GM18520 (cell line): ENCODE measurements around the gene G3BP1.
A peak's percentile ranks its signal among the peaks of the same experiment; 100 is the strongest.
"Not testable (repeated sequence)": the region's sequence is repeated elsewhere in the genome, so short reads cannot be mapped to it uniquely, and the experiment has no call there.

Experiments
- ATAC-seq: cut with Tn5 transposase; IDR thresholded peaks from one replicate; pipeline ENCODE4 v1.9.1; 2021; ENCODE audit not compliant: unreplicated experiment

The G3BP1 gene

DNA sequence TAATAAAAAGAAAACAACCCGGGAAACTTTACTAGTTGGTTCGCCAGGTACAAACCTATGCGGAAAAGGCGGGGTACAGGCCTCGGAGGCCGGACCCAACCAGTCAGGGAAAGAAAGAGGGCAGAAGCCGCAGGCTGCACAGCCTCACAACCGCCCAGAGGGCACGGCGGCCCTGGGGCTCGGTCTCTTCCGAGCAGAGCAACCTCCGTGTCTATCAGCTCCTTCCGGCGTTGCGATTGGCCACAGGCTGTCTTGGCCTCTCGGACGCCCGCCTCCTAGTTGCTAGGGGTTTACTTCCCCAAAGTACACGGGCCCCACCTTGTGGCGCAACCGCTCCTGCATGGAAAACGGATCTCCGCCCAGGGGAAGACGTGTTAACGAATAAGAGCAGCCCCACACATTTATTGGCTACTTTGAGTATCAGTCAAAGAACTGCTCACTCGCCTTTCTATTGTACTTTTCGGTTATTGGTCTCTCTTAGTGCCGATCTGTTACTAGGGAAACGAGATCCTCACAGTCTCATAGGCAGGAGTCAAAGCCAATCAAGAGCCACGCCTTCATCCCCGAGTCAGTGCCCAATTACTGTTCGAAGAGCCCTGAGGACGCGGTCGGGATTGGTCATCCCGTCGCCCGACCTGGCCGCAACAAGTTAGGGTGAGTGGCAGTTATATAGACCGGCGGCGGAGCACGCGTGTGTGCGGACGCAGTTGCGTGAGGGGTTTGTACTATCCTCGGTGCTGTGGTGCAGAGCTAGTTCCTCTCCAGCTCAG lies at the start of gene G3BP1:
Gene G3BP1, plus strand, starts transcription at position 696 of the 770 bp plus-strand sequence. CDS start 14,667 bp downstream, outside the sequence.
- ATAC-seq, result peak; percentile 78

DNA sequence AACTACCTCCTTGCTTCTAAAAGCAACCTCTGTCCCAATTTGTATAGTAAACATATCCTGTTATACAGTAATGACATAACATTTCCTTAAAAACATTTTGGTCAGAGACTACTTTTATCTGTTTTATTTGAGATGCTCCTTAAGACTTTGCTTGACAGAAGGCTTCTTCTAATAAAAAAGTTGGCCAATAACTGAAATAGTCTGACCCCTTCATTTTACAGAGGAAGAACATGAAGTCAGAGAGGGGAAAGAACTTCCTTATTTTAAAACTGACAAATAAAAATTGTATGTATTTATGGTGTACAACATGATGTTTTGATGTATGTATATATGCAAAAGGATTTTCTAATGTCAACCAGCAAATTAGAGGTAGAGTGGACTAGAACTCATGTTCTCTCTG lies 49.2 kb upstream of the G3BP1 start:
- no peak for ATAC-seq

DNA sequence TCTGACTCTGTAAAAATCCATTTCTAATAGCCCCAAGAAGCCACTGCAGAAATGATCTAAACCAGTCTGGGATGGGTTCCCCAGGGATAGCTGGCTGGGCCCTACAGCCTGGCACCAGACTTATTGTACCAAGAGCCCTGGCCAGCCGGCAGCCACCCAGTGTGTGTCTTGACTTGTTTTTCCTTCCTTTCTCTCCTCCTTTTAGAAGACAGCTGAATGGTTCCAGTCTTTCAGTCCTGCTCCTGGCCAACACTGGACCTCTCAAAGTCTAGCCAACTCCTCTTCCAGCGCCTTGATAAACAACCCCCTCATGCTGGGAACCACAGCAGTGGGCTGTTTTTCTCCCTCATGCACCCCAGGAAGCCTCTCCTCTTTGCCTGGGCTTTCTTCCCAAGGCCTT lies 47.4 kb upstream of the G3BP1 start:
- no peak for ATAC-seq

DNA sequence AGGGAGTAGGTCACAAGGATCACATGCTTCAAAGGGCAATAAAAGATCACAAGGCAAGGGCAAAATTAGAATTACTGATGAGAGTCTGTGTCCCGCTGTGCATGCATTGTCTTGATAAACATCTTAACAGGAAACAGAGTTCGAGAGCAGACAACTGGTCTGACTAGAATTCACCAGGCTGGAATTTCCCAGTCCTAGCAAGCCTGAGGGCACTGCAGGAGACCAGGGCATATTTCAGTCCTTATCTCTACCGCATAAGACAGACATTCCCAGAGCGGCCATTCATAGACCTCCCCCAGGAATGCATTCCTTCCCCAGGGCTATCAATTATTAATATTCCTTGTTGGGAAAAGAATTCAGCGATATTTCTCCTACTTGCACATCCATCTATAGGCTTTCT lies 42.2 kb upstream of the G3BP1 start:
- not testable (repeated sequence) for ATAC-seq

DNA sequence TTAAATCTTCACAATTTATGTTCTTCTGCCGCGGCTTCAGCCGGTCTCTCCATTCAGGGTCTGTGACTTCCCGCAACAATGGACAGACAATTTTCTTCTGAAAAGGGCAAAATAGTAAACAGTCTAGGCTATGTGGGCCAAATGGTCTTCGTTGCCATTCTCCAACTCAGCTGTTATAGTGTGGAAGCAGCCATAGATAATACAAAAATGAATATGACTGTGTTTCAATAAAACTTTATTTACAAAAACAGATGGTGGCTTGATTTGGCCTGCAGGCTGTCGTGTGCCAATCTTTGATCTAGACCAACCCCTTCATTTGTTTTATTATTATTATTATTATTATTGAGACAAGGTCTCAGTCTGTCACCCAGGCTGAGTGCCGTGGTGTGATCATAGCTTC lies 41.4 kb upstream of the G3BP1 start:
- no peak for ATAC-seq

DNA sequence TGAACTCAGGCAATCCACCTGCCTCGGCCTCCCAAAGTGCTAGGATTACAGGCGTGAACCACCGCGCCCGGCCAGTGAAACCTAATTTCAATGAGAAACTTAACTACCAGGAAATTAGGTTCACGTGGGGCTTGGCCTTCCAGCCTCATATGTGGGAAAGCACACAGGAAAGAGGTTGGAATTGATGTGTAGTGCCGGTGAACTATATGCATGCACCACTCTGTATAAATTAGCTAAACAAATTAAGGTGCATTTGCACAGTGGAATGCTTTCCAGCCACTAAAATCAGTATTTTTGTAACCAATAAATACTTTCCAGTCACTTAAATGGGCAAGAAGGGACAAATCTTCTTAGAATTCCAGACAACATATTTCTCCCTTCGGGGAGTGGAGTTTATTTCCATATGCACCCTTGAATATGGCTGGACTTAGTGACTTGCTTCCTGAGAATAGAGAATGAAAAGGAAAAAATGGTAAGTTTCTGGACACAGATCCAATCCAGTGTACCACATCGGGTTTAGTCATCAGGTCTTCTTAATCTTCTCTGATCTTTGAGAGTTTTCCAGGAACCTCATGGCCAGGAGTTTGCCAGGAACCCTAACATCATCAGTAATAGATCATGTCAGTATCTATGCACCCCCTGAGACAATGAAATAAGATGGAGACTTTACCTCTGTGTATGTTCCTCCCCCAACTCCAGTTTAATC lies 38.2 kb upstream of the G3BP1 start:
- no peak for ATAC-seq

DNA sequence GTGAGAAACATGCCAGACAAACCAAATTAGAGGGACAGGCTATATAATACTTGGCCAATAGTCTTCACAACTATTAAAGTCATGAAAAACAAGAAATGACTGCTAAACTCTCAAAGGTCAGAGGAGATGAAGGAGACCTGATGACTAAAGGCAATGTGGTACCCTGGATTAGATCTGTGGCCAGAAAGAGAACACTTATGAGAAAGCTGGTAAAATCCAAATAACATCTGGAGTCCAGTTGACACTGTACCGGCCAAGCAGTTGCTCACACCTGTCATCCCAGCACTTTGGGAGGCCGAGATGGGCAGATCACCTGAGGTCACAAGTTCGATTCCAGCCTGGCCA lies 37.7 kb upstream of the G3BP1 start:
- no peak for ATAC-seq

DNA sequence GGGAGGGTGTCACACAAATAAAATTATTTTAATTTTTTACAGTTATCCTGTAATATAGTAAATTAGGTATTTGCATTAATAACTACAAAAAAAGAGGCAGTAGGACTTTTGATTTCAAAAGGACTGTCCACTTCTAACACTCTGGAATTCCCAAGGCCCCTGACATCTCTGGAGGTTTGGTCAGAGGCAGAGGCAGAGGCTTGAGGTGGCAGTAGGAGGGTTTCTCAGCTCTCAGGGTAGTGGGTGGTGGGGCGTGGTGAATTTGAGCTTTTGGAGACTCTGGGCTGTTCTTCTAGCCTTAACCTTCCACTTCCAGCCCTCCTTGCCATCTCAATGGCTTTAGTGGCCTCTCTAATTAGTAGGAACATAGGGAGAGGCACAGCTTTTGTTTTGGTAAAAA lies 36.1 kb upstream of the G3BP1 start:
- no peak for ATAC-seq

DNA sequence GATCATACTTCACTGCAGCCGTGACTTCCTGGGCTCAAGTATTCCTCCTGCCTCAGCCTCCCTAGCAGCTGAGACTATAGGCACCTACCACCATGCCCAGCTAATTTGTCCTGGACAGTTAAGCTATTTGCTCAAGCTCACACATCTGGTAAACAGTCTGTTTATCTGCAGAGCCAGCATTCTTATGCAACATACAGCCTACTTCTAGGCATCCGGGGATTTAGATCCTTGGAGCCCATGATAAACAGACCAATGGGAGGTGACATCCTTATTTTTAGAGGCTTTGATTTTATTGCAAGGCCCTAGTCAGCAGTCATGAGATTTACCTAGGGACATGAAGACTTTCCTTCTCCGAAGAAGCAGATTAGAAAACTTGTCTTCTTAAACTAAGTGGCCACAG lies 34.3 kb upstream of the G3BP1 start:
- ATAC-seq, result no peak

DNA sequence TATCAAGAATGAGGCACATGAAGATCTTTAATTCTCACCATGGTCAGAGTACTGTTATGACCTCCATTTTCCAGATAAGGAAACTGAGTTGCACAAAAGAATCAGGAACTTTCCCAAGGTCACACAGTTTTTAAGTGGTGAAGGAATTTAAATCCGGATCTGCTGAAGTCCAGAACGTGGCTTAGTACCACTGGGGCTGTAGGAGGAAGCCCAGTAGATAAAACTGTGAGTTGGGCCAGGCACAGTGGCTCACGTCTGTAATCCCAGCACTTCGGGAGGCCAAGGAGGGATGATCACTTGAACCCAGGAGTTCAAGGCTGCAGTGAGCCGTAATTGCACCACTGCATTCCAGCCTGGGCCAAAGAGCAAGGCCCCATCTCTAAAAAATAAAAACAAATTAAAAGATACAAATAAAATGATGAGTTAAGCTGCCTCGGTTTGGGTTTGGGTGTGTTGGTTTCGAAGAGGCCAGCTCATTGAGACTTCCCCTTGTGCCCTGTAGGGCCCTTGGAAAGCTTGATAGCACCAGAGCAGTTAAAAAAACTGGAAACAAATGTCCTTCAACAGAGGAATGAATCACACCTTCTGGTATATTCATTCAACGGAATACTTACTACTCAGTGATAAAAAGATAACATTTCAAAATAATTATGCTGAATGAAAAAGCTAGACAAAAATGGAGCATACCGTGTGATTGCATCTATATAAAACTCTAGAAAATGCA lies 33.5 kb upstream of the G3BP1 start:
- ATAC-seq, result no peak

DNA sequence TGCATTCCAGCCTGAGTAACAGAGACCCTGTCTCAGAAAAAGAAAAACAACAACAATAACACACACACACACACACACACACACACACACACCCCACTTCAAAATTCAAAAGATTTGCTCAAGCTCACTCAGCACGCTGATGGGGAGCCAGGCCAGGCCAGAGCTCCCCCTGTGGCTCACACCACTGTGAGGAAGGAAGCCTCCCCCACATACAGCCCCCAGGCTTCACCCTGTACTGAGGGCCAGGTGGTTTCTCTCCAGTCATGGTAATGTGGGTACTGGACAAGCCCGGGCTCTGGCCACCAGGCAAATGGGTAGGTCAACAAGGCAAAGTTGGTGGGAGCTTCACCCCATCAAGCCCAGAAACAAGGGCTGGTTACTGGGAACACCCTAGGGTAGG lies 32.4 kb upstream of the G3BP1 start:
- no peak for ATAC-seq

DNA sequence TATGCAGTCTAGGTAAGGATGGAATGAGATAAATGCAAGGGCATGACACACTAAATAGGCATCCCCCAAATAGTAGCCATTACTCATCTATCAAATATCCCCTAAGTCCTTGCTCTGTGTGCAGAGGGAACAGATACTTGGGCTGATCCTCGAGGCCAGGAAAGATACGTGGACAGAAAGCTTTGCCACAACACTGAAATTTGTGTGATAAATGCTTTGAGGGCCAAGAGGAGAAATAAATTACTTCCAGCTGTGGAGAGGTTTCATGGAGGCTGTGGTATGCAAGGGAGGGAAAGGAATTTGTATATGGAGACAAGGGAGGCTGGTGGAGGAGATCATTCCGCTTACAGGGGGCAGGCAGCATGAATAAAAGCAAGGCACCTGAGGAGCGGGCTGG lies 31.8 kb upstream of the G3BP1 start:
- ATAC-seq, result no peak

DNA sequence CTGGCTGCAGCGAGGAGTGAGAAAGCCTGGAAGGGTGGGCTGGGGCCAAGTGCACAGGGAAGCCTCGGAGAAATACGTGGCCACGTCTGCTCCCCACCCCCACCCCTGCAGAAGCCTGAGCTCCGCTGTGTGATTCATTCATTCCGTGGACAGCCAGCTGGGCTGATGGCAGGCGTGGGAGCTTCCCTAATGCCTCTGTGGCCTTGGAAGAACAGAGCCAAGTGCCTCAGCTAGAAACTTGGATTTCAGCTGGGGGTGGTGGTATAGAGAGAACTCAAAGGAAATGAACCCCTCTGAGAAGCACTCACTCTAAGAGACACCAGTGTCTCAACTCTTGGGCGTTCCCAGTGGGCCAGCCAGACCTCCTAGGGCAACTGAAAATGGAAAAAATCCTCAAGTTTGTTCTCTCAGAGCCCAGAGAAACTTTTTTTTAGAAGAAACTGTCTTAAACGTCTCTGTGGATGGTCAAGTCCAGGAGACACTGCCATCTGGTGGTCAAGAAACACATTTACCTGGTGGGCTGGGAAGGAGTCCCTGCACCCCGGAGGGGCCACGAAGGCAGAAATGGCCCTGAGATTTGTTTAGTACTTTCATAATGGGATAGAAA lies 31.3 kb upstream of the G3BP1 start:
- ATAC-seq, result peak; percentile 48

DNA sequence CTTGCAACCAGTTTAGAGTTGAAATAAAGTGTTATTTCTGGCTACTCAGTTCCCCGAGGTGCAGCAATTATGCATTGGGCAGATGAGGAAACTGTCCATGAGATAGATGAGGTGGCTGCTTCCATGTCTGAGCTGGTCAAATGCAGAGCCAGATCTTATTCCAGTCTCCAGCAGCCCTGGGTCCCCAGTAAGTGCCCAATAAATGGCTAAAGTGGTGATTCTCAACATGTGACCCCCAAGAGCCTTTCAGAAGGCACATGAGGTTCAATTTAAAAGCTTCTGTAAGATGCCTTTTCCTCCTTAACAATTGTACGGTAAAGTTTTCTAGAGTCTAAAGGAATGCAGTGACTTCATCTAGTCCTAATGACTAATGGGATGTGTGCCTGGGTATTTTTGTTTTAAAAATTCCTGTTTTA lies 30.8 kb upstream of the G3BP1 start:
- no peak for ATAC-seq

DNA sequence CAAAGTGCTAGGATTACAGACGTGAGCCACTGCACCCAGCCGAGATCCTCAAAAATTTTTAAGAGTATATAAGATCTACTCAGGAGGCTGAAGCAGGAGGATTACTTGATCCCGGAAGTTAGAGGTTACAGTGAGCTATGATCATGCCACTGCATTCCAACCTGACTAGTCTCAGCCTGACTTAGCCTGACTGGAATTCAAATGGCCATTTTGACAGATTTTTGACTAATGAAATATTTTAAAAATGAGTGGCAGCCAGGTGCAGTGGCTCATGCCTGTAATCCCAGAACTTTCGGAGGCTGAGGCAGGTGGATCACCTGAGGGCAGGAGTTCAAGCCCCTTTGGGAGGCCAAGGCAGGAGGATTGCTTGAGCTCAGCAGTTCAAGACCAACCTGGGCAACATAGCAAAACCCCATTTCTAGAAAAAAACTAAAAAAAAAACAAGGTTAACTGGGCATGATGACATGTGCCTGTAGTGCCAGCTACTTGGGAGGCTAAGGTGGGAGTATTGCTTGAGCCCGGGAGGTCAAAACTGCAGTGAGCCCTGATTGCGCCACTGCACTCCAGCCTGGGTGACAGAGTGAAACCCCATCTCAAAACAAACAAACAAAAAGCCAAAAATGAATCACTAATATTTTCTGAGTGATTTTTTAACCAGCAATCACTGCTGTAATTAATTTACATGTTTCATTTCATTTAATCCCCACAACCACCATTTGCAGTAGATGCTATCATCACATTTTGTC lies 29.9 kb upstream of the G3BP1 start:
- no peak for ATAC-seq

DNA sequence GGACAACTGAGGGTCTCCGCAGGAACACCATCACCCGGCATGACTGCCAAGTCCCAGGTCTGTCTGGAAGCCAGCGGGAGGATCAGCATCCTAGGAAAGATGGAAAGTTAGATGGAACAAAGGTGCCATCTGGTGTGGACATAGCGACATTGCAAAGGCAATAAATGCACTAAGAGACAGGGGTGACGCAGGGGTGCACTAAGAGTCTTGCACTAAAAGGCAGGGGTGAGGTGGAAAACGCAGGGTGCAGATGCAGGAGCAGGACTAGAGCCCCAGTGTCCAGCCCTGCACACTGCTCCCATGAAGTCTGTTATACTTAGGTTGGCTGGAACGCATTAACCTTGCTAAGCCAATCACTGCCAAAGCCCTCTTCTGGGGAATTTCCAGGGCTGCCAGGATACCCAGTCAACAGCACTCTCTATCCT lies 28.9 kb upstream of the G3BP1 start:
- no peak for ATAC-seq

DNA sequence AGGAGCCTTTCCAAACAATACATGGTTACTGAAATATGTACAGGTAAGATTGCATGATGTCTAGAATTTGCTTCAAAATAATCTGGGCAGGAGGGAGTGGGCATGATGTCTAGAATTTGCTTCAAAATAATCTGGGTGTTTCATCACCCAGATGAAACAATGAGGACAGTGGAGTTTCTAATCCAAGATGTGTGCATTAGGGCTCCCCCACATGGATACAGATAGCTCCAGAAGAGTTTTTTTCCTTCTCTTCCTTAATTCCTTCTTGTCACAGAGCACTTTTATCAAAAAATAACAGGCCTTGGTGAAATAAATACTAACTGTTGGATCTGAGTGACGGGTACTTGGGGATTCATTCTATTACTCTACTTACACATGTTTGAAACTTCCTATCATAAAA lies 28.2 kb upstream of the G3BP1 start:
- ATAC-seq, result no peak

DNA sequence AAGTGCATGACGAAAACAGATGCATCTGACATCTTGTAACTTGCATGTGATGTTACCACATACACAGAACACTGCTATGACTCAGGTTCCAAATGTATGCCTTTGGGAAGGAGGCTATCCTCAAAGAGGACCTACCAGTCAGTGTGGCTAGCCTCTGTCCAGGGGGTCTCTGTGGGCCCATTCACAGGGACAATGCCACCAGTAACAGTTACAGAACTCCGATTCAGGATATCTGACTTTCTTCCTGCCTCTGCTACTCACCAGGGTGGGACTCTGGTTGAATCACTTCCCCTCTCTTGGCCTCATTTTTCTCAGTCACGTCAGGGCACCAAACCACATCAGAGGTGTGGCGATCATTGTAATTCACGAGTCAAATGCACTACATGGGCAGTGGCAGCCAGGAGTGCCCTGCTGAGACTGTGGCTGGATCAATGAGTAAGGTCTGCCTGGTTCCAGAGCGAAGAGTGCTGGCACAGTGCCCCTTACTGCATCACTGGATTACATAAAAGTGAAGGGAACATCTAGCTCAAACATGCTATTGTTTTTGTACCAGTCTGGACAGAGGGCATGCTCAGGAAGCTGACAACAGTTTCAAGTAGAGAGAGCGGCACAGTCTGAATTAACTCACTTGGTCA lies 26.6 kb upstream of the G3BP1 start:
- ATAC-seq, result peak; percentile 33

DNA sequence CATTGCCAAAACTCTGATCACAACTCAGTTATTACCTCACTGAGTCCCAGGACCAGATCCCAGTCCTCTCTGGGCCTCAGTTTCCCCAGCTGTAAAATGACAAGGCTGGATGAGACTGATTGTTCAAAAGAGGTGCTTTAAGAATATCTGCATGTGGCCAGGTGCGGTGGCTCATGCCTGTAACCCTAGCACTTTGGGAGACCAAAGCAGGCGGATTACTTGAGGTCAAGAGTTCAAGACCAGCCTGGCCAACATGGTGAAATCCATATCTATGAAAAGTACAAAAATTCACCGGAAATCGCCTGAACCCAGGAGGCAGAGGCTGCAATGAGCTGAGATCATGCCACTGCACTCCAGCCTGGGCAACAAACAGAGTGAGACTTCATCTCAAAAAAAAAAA lies 21.6 kb upstream of the G3BP1 start:
- no peak for ATAC-seq

DNA sequence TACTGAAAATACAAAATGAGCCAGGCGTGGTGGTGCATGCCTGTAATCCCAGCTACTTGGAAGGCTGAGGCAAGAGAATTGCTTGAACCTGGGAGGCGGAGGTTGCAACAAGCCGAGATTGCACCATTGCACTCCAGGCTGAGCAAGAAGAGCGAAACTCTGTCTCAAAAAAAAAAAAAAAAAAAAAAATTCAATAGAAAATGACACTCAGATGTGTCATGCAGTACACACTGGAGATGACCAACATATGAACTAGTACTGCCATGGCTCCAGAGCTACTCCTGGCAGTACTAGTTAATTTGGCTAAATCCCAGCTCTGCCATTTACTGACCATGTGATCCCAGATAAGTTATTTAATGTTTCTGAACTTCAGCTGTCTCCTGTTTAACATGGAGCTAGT lies 20.7 kb upstream of the G3BP1 start:
- ATAC-seq, result no peak
